GM12878 (cell line): ENCODE data around the gene SNCA. TPM values are rescaled to one million over a fixed set of nuclear protein-coding genes. Genes with fewer than 3 reads are reported as not detected.

ENCODE experiments used
- ATAC-seq: fragments of 200-7000 bp; cut with Tn5 transposase; 3 replicates; pipeline ENCODE4 v1.9.1; 2020; ENCODE audit warnings: mild to moderate bottlenecking, moderate library complexity
- BruUV-seq: library from RNA; stranded (reverse); fragments of 400-500 nt; replicated peaks from 2 replicates; lab custom pipeline; 2021; lab: Mats Ljungman, UMichigan
- CTCF ChIA-PET: fragments of 300-600 bp; sonication (Branson Sonifier 250); formaldehyde crosslinking; extraction: SDS; loops from one replicate; lab custom pipeline; 2021; ENCODE audit warnings: inconsistent platforms; lab: Yijun Ruan, JAX
- POLR2A ChIA-PET: fragments of 350-600 bp; formaldehyde crosslinking; extraction: SDS; loops from one replicate; lab custom pipeline; 2021; ENCODE audit warnings: inconsistent platforms; lab: Charles Lee
- RAD21 ChIA-PET: fragments of 300-600 bp; sonication (Branson Sonifier 250); formaldehyde crosslinking; loops from one replicate; lab custom pipeline; 2023; ENCODE audit warnings: antibody characterized with exemption; ENCODE audit not compliant: unreplicated experiment; lab: Charles Lee
- SMC1A ChIA-PET: fragments of 300-600 bp; sonication (Branson Sonifier 250); formaldehyde crosslinking; loops from one replicate; lab custom pipeline; 2023; ENCODE audit not compliant: unreplicated experiment, uncharacterized antibody; lab: Charles Lee
- DNase-seq: peaks from one replicate; pipeline ENCODE4 v3.0.0-alpha.2; 2011; ENCODE audit warnings: low read depth, low spot score
- FAIRE-seq: peaks from 3 replicates; lab custom pipeline; 2011; peaks lifted over from hg19 to GRCh38; lab: Jason Lieb, UNC
- H2AFZ ChIP-seq: 2 replicates; pipeline ENCODE4 v1.6.0; 2011; ENCODE audit warnings: low read depth, low read length, control low read depth; ENCODE audit not compliant: control insufficient read depth
- H3K27ac ChIP-seq: 2 replicates; pipeline ENCODE4 v1.5.1; 2011; ENCODE audit warnings: control low read depth; ENCODE audit not compliant: control insufficient read depth, insufficient read depth
- H3K27me3 ChIP-seq, 2 experiments: replicated peaks in 1 of 2; 2 replicates each; pipeline versions ENCODE4 v1.6.0 to v1.6.1; 2011; ENCODE audit warnings: low read length in 1 of 2; ENCODE audit not compliant: control insufficient read depth in 2 of 2, insufficient read depth in 2 of 2
- H3K36me3 ChIP-seq, 2 experiments: 2 replicates each; pipeline ENCODE4 v1.5.1; 2011; ENCODE audit warnings: low read length in 1 of 2; ENCODE audit not compliant: control insufficient read depth in 2 of 2, insufficient read depth in 2 of 2
- H3K4me1 ChIP-seq: 2 replicates; pipeline ENCODE4 v1.6.1; 2011; ENCODE audit warnings: mild to moderate bottlenecking, low read length, moderate library complexity, mixed read lengths; ENCODE audit not compliant: control insufficient read depth, insufficient read depth
- H3K4me2 ChIP-seq: 2 replicates; pipeline ENCODE4 v1.6.0; 2011; ENCODE audit warnings: control low read depth; ENCODE audit not compliant: control insufficient read depth, insufficient read depth
- H3K4me3 ChIP-seq: fragments of 200-600 bp; sonication (generic); 2 replicates; pipeline ENCODE4 v1.5.1; 2016
- H3K79me2 ChIP-seq: 2 replicates; pipeline ENCODE4 v1.6.0; 2011; ENCODE audit warnings: low read length; ENCODE audit not compliant: control insufficient read depth, insufficient read depth
- H3K9ac ChIP-seq: 2 replicates; pipeline ENCODE4 v1.8.0; 2011; ENCODE audit warnings: low read length, control low read depth, mixed read lengths; ENCODE audit not compliant: control insufficient read depth, insufficient read depth
- H3K9me3 ChIP-seq: replicated peaks from 3 replicates; pipeline ENCODE4 v1.5.1; 2011; ENCODE audit warnings: mild to moderate bottlenecking, low read length; ENCODE audit not compliant: control insufficient read depth, insufficient read depth
- H4K20me1 ChIP-seq: 2 replicates; pipeline ENCODE4 v1.6.0; 2011; ENCODE audit not compliant: control insufficient read depth, insufficient read depth
- BCL11A ChIP-seq: IDR thresholded peaks from 2 replicates; pipeline ENCODE4 v1.6.1; 2011; ENCODE audit warnings: low read depth, low read length
- BCL3 ChIP-seq: IDR thresholded peaks from 2 replicates; pipeline ENCODE4 v1.6.1; 2011; ENCODE audit warnings: borderline replicate concordance, low read depth, mild to moderate bottlenecking, moderate library complexity, low read length; ENCODE audit not compliant: insufficient read depth, poor library complexity, severe bottlenecking
- BHLHE40 ChIP-seq, 2 experiments: fragments of 450-650 bp in 1 of 2; IDR thresholded peaks; 2 replicates each; pipeline ENCODE4 v1.6.1; 2011 to 2017; ENCODE audit warnings: low read depth in 2 of 2, borderline replicate concordance in 1 of 2, improper control_type of control experiment in 1 of 2, low read length in 1 of 2, mild to moderate bottlenecking in 1 of 2
- BMI1 ChIP-seq: fragments of 450-650 bp; IDR thresholded peaks from 2 replicates; pipeline ENCODE4 v1.6.1; 2016; ENCODE audit warnings: mild to moderate bottlenecking, moderate library complexity, borderline replicate concordance
- CBFB ChIP-seq: IDR thresholded peaks from 2 replicates; pipeline ENCODE4 v1.6.1; 2016; ENCODE audit warnings: antibody characterized with exemption, low read depth
- CREB1 ChIP-seq: IDR thresholded peaks from 2 replicates; pipeline ENCODE4 v1.6.1; 2012; ENCODE audit warnings: low read depth, mild to moderate bottlenecking, inconsistent platforms
- CREM ChIP-seq: IDR thresholded peaks from 2 replicates; pipeline ENCODE4 v1.6.1; 2014; ENCODE audit warnings: antibody characterized with exemption, low read depth
- IRF4 ChIP-seq: IDR thresholded peaks from 2 replicates; pipeline ENCODE4 v1.6.1; 2011; ENCODE audit warnings: low read depth, low read length
- NFIC ChIP-seq: IDR thresholded peaks from 2 replicates; pipeline ENCODE4 v1.6.1; 2012; ENCODE audit warnings: low read depth, mild to moderate bottlenecking, inconsistent platforms, low read length, moderate library complexity
- NFXL1 ChIP-seq: fragments of 450-650 bp; IDR thresholded peaks from 2 replicates; pipeline ENCODE4 v1.6.1; 2017; ENCODE audit warnings: antibody characterized with exemption, mild to moderate bottlenecking, borderline replicate concordance
- NRF1 ChIP-seq: conservative IDR thresholded peaks from 2 replicates; pipeline ENCODE4 v1.6.1; 2011; ENCODE audit warnings: mild to moderate bottlenecking, low read depth, low read length, improper control_type of control experiment
- POU2F2 ChIP-seq: IDR thresholded peaks from 3 replicates; pipeline ENCODE4 v1.6.1; 2011; ENCODE audit warnings: low read depth, mild to moderate bottlenecking, low read length, borderline replicate concordance
- RBBP5 ChIP-seq: fragments of 200-600 bp; sonication (generic); conservative IDR thresholded peaks from 2 replicates; pipeline ENCODE4 v1.6.1; 2016
- SIN3A ChIP-seq: IDR thresholded peaks from 2 replicates; pipeline ENCODE4 v1.6.1; 2012; ENCODE audit warnings: low read depth, low read length, improper control_type of control experiment
- SMAD5 ChIP-seq: IDR thresholded peaks from 2 replicates; pipeline ENCODE4 v1.6.1; 2016; ENCODE audit warnings: antibody characterized with exemption, low read depth
- SUPT20H ChIP-seq: IDR thresholded peaks from 2 replicates; pipeline ENCODE4 v1.6.1; 2011; ENCODE audit warnings: low read depth, mild to moderate bottlenecking, low read length, moderate library complexity, borderline replicate concordance; ENCODE audit not compliant: control insufficient read depth
- ZBED1 ChIP-seq: IDR thresholded peaks from 2 replicates; pipeline ENCODE4 v1.6.1; 2016; ENCODE audit warnings: borderline replicate concordance
- ZNF384 ChIP-seq: IDR thresholded peaks from 2 replicates; pipeline ENCODE4 v1.6.1; 2012; ENCODE audit warnings: low read depth, mild to moderate bottlenecking, low read length, improper control_type of control experiment, borderline replicate concordance
- WGBS: methylation state at CpG from one replicate; pipeline ENCODE4 v1.1.6; 2016; ENCODE audit warnings: low lambda C conversion rate; ENCODE audit not compliant: insufficient replicate concordance, insufficient coverage; ENCODE audit errors: missing lambda C conversion rate; 5-methylcytosine and 5-hydroxymethylcytosine counted together
- in situ Hi-C: fragments of 300-500 bp; cut with MboI; formaldehyde crosslinking; loops from 9 replicates; pipeline ENCODE4 v1.14.3; 2018; ENCODE audit warnings: mixed read lengths
- intact Hi-C: fragments of 100-400 bp; cut with micrococcal nuclease; formaldehyde crosslinking; loops from one replicate; pipeline ENCODE4 v1.14.2; 2022; ENCODE audit not compliant: unreplicated experiment
- polyA plus RNA-seq, 11 experiments: library from polyadenylated mRNA; depleted of rRNA in 4 of 11; unstranded in 6 of 11; stranded (reverse) in 5 of 11; fragments of >200 nt; fragmentation: Nextera tagmentation in 4 of 11; fragmentation: Illumina TruSeq in 1 of 11; extraction: Ambion mirVana in 4 of 11; extraction: Trizol in 1 of 11; gene quantifications; 1 replicate in 1 of 11; 2 replicates in 10 of 11; pipeline versions ENCODE4 v1.2.1 to v1.2.3, GENCODE V29; 2011 to 2016; ENCODE audit warnings: inconsistent platforms in 2 of 11, missing spikeins in 2 of 11, low read depth in 1 of 11
- total RNA-seq, 4 experiments: library from RNA; depleted of rRNA in 3 of 4; stranded (reverse); fragments of >200 nt in 3 of 4; fragmentation: Illumina TruSeq in 1 of 4; extraction: Trizol in 1 of 4; gene quantifications; 2 replicates each; pipeline versions ENCODE4 v1.2.1 to v1.2.3, GENCODE V29; 2013 to 2021
- TF ChIP-seq, protein P1 (sequence below): IDR thresholded peaks from 2 replicates; pipeline ENCODE4 v1.6.1; 2012; ENCODE audit warnings: low read depth, low read length, improper control_type of control experiment
- TF ChIP-seq, protein P2 (sequence below): fragments of 450-650 bp; IDR thresholded peaks from 2 replicates; pipeline ENCODE4 v1.6.1; 2018; ENCODE audit warnings: borderline replicate concordance, mild to moderate bottlenecking; ENCODE audit not compliant: partially characterized antibody

SNCA gene
- total and polyA plus RNA-seq, 10 of the 15 experiments (the other 5 are each of a cell fraction or from before 2014, with no cell fraction given) = 0.22 TPM; not detected in 9

GRCh38 chr4:89855236-89855635, 18.3 kb upstream of the SNCA start:
- no peak overlapping the region for H3K4me3 ChIP-seq
- intact Hi-C loops = no loop called here
- no peaks in the 10 kb centered on the region for H3K79me2 ChIP-seq
- no peak overlapping the region for H3K27ac ChIP-seq
- no peaks in the 10 kb centered on the region; the same call in 2 of the 3 replicates for H3K9me3 ChIP-seq
- in situ Hi-C loops = no loop called here
- ChIA-PET CTCF (interaction anchor here (0.7 kb wide), 1 partner anchor 48 kb away, joined by 3 read pairs; no protein-coding TSS in a partner anchor), SMC1A (interaction anchor here (0.9 to 1.1 kb wide), 2 partner anchors 10 to 24 kb away, joined by 3 read pairs; no protein-coding TSS in a partner anchor), POLR2A (no interaction called here), RAD21 (no interaction called here)
- 7% methylated on average over 3 of the region's 3 CpGs for whole genome bisulfite sequencing
- H3K4me1 ChIP-seq = no peaks in the 10 kb centered on the region
- H3K36me3 ChIP-seq = no peaks in the 10 kb centered on the region
- no peak overlapping the region for H3K9ac ChIP-seq
- FAIRE-seq (no peak), ATAC-seq (no peak), DNase-seq (no peak)
- H4K20me1 ChIP-seq = no peaks in the 10 kb centered on the region
- H3K27me3 ChIP-seq = no peaks in the 10 kb centered on the region
- no peak overlapping the region for H3K4me2 ChIP-seq
- H2AFZ ChIP-seq = no peak overlapping the region
- no TSS peak for BruUV-seq
- TF ChIP-seq CBFB = no peak
- TF ChIP-seq POU2F2 = no peak
- TF ChIP-seq SMAD5 = no peak
- no peak for TF ChIP-seq NFXL1
- no peak for TF ChIP-seq ZNF384
- TF ChIP-seq SIN3A = no peak
- TF ChIP-seq NRF1 = no peak
- no peak for TF ChIP-seq CREB1
- no peak for TF ChIP-seq CREM
- TF ChIP-seq ZBED1 = no peak
- TF ChIP-seq, protein P1, sequence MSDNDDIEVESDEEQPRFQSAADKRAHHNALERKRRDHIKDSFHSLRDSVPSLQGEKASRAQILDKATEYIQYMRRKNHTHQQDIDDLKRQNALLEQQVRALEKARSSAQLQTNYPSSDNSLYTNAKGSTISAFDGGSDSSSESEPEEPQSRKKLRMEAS = no peak
- no peak for TF ChIP-seq BCL3
- TF ChIP-seq NFIC = no peak
- TF ChIP-seq BMI1 = no peak
- no peak for TF ChIP-seq BHLHE40 (IDR thresholded peaks at IDR 0.05; ENCODE audit: borderline replicate concordance in 1 of 2, low read depth in 2 of 2, low read length in 1 of 2)
- TF ChIP-seq, protein P2, sequence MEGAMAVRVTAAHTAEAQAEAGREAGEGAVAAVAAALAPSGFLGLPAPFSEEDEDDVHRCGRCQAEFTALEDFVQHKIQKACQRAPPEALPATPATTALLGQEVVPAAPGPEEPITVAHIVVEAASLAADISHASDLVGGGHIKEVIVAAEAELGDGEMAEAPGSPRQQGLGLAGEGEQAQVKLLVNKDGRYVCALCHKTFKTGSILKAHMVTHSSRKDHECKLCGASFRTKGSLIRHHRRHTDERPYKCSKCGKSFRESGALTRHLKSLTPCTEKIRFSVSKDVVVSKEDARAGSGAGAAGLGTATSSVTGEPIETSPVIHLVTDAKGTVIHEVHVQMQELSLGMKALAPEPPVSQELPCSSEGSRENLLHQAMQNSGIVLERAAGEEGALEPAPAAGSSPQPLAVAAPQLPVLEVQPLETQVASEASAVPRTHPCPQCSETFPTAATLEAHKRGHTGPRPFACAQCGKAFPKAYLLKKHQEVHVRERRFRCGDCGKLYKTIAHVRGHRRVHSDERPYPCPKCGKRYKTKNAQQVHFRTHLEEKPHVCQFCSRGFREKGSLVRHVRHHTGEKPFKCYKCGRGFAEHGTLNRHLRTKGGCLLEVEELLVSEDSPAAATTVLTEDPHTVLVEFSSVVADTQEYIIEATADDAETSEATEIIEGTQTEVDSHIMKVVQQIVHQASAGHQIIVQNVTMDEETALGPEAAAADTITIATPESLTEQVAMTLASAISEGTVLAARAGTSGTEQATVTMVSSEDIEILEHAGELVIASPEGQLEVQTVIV = no peak
- TF ChIP-seq SUPT20H = no peak
- TF ChIP-seq BCL11A = no peak
- no peak for TF ChIP-seq IRF4
- TF ChIP-seq RBBP5 = no peak
